ENCODE measurements around the gene OTX1. TPM values are rescaled to one million over a fixed set of nuclear protein-coding genes. Genes with fewer than 3 reads are reported as not detected.

The OTX1 gene
- total and polyA plus RNA-seq, 2 of the 8 experiments (the other 6 are each of a cell fraction or from before 2014, with no cell fraction given) = 0.24 to 3.3 TPM

GRCh38 chr2:63064197-63064596 lies 13.6 kb downstream of the OTX1 start (continued):
- no peak for TF ChIP-seq POLR2AphosphoS5 (IDR thresholded peaks at IDR 0.05; ENCODE audit: low read depth, low read length)
- TF ChIP-seq CHD7 (IDR thresholded peaks at IDR 0.05; ENCODE audit: insufficient replicate concordance, low read length) = no peak
- no peak for TF ChIP-seq SRF (IDR thresholded peaks at IDR 0.05; ENCODE audit: low read depth, low read length)
- no peak for TF ChIP-seq MAX (IDR thresholded peaks at IDR 0.05)

All from H1 (cell line).